OCI-LY3 (cell line): ENCODE results near the gene GFER.

Source experiments
- H2AFZ ChIP-seq: fragments of 200-600, 300-600 bp; shearing (Covaris generic); 2 replicates; pipeline ENCODE4 v1.6.0; 2014; ENCODE audit warnings: antibody characterized with exemption, low read depth, low read length
- H3K27ac ChIP-seq: fragments of 200-600, 300-600 bp; sonication (generic); 2 replicates; pipeline ENCODE4 v1.5.1; 2014; ENCODE audit warnings: mild to moderate bottlenecking, low read length, moderate library complexity, mixed read lengths
- H3K27me3 ChIP-seq: fragments of 200-600, 300-600 bp; sonication (generic); 2 replicates; pipeline ENCODE4 v1.6.1; 2014; ENCODE audit warnings: low read depth, low read length, mixed read lengths
- H3K36me3 ChIP-seq: fragments of 200-600, 300-600 bp; sonication (generic); replicated peaks from 2 replicates; pipeline ENCODE3; 2014; ENCODE audit warnings: low read depth, low read length, mixed read lengths
- H3K4me1 ChIP-seq: fragments of 300-600, 200-600 bp; sonication (generic); 2 replicates; pipeline ENCODE4 v1.6.1; 2014; ENCODE audit warnings: low read length, mixed read lengths
- H3K4me2 ChIP-seq: fragments of 200-600, 300-600 bp; sonication (generic); 2 replicates; pipeline ENCODE4 v1.6.1; 2014; ENCODE audit warnings: low read length, mixed read lengths
- H3K4me3 ChIP-seq: fragments of 300-600, 200-600 bp; sonication (generic); 2 replicates; pipeline ENCODE4 v1.5.1; 2014; ENCODE audit warnings: antibody characterized with exemption, mild to moderate bottlenecking, low read length, moderate library complexity
- H3K79me2 ChIP-seq: fragments of 300-600, 200-600 bp; shearing (Covaris generic); 2 replicates; pipeline ENCODE4 v1.6.1; 2014; ENCODE audit warnings: mild to moderate bottlenecking, low read length, mixed read lengths
- H3K9ac ChIP-seq: fragments of 300-600, 200-600 bp; shearing (Covaris generic); 2 replicates; pipeline ENCODE4 v1.6.0; 2014; ENCODE audit warnings: mild to moderate bottlenecking, low read length, moderate library complexity
- H3K9me3 ChIP-seq: fragments of 200-600, 300-600 bp; shearing (Covaris generic); 2 replicates; pipeline ENCODE4 v1.6.1; 2014; ENCODE audit warnings: low read length, mixed read lengths; ENCODE audit not compliant: insufficient read depth
- H4K20me1 ChIP-seq: fragments of 200-600, 300-600 bp; sonication (generic); 2 replicates; pipeline ENCODE4 v1.6.1; 2016; ENCODE audit warnings: low read length, mixed read lengths; ENCODE audit not compliant: insufficient read depth
- CTCF ChIP-seq: fragments of 200-600, 300-600 bp; sonication (generic); IDR thresholded peaks from 2 replicates; pipeline ENCODE4 v1.5.1; 2014; ENCODE audit warnings: antibody characterized with exemption, low read length, low read depth
- EZH2phosphoT487 ChIP-seq: fragments of 200-600 bp; shearing (Covaris generic); IDR thresholded peaks from 2 replicates; pipeline ENCODE4 v1.6.1; 2018; ENCODE audit warnings: antibody characterized with exemption, mixed run types, low read depth

GFER gene

DNA sequence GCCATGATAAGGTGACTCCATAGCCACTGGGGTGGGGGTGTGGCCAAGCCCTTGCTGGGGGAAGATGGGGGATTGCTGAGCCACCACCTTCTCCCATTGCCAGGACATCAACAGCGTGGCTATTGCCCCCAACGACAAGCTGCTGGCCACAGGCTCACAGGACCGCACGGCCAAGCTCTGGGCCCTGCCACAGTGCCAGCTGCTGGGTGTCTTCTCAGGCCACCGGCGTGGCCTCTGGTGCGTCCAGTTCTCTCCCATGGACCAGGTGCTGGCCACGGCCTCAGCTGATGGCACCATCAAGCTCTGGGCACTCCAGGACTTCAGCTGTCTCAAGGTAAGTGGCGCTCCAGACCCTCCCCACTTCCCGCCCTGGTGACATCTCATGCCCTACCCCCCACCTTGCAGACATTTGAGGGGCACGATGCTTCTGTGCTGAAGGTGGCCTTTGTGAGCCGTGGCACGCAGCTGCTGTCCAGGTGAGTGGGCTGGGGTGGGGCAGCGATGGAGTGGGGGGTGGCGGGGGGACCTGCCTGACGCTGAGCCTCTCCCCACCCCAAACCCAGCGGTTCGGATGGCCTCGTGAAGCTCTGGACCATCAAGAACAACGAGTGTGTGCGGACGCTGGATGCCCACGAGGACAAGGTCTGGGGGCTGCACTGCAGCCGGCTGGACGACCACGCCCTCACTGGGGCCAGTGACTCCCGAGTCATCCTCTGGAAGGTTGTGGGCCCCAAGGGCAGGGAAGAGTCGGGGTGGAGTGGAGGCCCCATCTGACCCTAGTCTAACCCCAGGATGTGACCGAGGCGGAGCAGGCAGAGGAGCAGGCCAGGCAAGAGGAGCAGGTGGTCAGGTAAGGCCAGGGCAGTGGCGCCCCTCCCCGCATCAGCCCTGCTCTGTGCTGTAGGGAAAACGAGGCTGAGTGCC lies 6.8 kb upstream of the GFER start:
- no peak overlapping the region for H2AFZ ChIP-seq
- H3K36me3 ChIP-seq = peaks cover 21% of the 10 kb centered on the region
- H4K20me1 ChIP-seq = no peaks in the 10 kb centered on the region
- no peaks in the 10 kb centered on the region for H3K9me3 ChIP-seq
- no peaks in the 10 kb centered on the region for H3K27me3 ChIP-seq
- peaks cover 21% of the 10 kb centered on the region for H3K79me2 ChIP-seq
- no peak overlapping the region for H3K4me3 ChIP-seq
- H3K4me1 ChIP-seq = peaks cover 6% of the 10 kb centered on the region
- H3K9ac ChIP-seq = no peak overlapping the region
- TF ChIP-seq CTCF (no peak), EZH2phosphoT487 (no peak)
- H3K27ac ChIP-seq = no peak overlapping the region
- H3K4me2 ChIP-seq = no peak overlapping the region

- Histone ChIP-seq H2AFZ (no peak overlapping the region), H3K9me3 (no peaks in the 10 kb centered on the region), H3K27ac (no peak overlapping the region), H3K36me3 (peaks cover 21% of the 10 kb centered on the region), H3K4me2 (no peak overlapping the region), H3K4me1 (peaks cover 4% of the 10 kb centered on the region), H3K27me3 (no peaks in the 10 kb centered on the region), H4K20me1 (no peaks in the 10 kb centered on the region), H3K4me3 (no peak overlapping the region), H3K9ac (no peak overlapping the region), H3K79me2 (peaks cover 14% of the 10 kb centered on the region)
- no peak for TF ChIP-seq EZH2phosphoT487
- no peak for TF ChIP-seq CTCF
Measured at GRCh38 chr16:1977875-1978268, 6.1 kb upstream of the GFER start.

DNA sequence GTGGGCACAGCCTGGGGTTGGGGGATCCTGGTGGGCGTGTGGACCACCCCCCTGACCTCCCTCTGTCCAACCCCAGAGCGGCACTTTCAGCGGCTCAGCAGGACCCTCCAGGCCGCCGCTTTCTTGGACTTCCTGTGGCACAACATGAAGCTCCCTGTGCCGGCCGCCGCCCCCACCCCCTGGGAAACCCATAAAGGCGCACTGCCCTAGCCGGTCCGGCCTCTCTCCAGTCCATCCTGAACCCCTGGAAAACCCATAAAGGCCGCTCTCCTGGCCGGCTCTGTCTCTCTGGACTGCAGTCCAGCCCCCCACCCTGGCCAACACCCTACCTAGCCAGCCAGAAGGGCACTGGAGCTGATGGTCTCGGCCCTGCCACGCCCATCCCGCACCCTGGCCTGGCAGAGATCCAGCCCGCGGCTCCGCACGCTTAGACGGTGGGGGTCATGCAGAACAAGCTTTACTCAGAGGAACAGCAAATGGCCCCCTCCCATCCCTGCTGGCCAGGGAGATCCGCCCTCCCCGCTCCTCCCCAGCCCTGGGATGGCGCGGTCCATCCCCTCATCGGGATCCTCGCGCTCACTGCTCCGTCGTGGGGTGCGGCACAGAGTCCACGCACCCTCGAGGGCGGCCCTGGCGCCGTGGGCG lies 5.4 kb upstream of the GFER start:
- no peaks in the 10 kb centered on the region for H3K4me1 ChIP-seq
- no peak overlapping the region for H3K9ac ChIP-seq
- peaks cover 21% of the 10 kb centered on the region for H3K36me3 ChIP-seq
- no peak overlapping the region for H2AFZ ChIP-seq
- no peak overlapping the region for H3K4me3 ChIP-seq
- no peak overlapping the region for H3K4me2 ChIP-seq
- no peaks in the 10 kb centered on the region for H4K20me1 ChIP-seq
- no peaks in the 10 kb centered on the region for H3K9me3 ChIP-seq
- no peaks in the 10 kb centered on the region for H3K27me3 ChIP-seq
- TF ChIP-seq CTCF = no peak
- no peak for TF ChIP-seq EZH2phosphoT487
- no peak overlapping the region for H3K27ac ChIP-seq
- H3K79me2 ChIP-seq = peaks cover 7% of the 10 kb centered on the region

DNA sequence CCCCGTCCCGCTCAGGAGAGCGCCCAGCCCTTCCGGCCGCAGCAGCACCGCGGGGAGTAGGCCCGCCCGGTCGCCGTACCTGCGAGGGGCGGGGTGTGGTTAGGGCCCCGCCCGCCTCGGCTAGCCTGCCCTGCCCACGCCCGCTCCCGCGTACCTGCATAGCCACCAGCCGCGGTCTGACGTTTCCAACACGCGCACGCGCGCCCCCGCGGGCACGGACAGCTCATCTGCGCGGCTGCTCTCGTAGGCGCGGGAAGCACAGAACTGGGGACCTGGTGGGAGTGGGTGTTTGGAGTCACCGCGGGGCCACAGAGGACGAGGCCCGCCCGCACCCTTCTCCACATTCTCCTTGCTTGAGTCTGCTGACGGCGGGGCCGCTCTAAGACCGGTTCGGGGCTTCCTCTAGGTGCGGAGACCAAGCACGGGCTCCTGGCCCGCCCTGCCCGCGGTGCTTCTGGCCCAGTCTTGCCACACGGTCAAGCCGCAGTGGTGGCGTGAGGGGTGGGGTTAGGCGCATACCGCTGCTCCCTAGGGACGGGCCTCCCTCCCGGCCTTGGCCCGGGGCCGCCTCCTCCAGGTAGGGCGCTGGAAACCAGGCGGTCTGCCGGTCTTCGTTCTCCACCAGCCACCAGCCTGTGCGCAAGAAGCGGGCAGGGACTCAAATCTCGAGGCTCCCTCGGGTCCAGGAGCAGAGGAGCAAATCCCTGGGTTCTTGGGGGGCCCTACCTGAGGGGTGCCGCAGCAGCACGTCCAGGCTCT lies 4.5 kb upstream of the GFER start:
- no peak overlapping the region for H3K27ac ChIP-seq
- no peak overlapping the region for H3K9ac ChIP-seq
- H3K9me3 ChIP-seq = no peaks in the 10 kb centered on the region
- H3K4me2 ChIP-seq = no peak overlapping the region
- no peaks in the 10 kb centered on the region for H3K27me3 ChIP-seq
- no peak for TF ChIP-seq EZH2phosphoT487
- no peak for TF ChIP-seq CTCF
- no peaks in the 10 kb centered on the region for H3K4me1 ChIP-seq
- H3K36me3 ChIP-seq = peaks cover 21% of the 10 kb centered on the region
- H2AFZ ChIP-seq = no peak overlapping the region
- no peaks in the 10 kb centered on the region; the same call in 1 of the 2 replicates for H3K79me2 ChIP-seq
- no peak overlapping the region for H3K4me3 ChIP-seq
- no peaks in the 10 kb centered on the region for H4K20me1 ChIP-seq
